HEK293 (cell line): ENCODE measurements around the gene MARK4.

Experiments used
- CTCF ChIA-PET: fragments of 350-600 bp; formaldehyde crosslinking; extraction: SDS; loops from one replicate; lab custom pipeline; 2021; ENCODE audit warnings: antibody characterized with exemption; lab: Yijun Ruan, JAX
- POLR2A ChIA-PET: fragments of 300-600 bp; formaldehyde crosslinking; extraction: SDS; loops from one replicate; lab custom pipeline; 2020; ENCODE audit warnings: antibody characterized with exemption, inconsistent platforms; lab: Yijun Ruan, JAX
- H3K27ac ChIP-seq: fragments of 200-500 bp; sonication (Bioruptor generic); 2 replicates; pipeline ENCODE4 v1.5.1; 2014; ENCODE audit warnings: low read depth, low read length, control low read depth, inconsistent platforms; ENCODE audit errors: extremely low read depth
- H3K36me3 ChIP-seq, 2 experiments: fragments of 200-500 bp in 1 of 2; sonication (Bioruptor generic) in 1 of 2; 1 replicate in 1 of 2; 2 replicates in 1 of 2; pipeline ENCODE4 v1.5.1; 2014 to 2017; ENCODE audit warnings: inconsistent platforms in 2 of 2, low read length in 2 of 2; ENCODE audit not compliant: control insufficient read depth in 2 of 2, insufficient read depth in 1 of 2
- H3K4me1 ChIP-seq: fragments of 200-500 bp; sonication (Bioruptor generic); 2 replicates; pipeline ENCODE4 v1.5.1; 2014; ENCODE audit warnings: mild to moderate bottlenecking, low read length, inconsistent platforms; ENCODE audit not compliant: control insufficient read depth, insufficient read depth
- H3K4me3 ChIP-seq: 2 replicates; pipeline ENCODE4 v1.5.1; 2011; ENCODE audit warnings: low read depth, mild to moderate bottlenecking, control low read depth, low read length, moderate library complexity
- H3K9me3 ChIP-seq: fragments of 200-500 bp; sonication (Bioruptor generic); 2 replicates; pipeline ENCODE4 v1.5.1; 2014; ENCODE audit warnings: low read depth, low read length, inconsistent platforms; ENCODE audit not compliant: control insufficient read depth, insufficient read depth
- ATF2 ChIP-seq: fragments of 450-650 bp; formaldehyde crosslinking; IDR thresholded peaks from 2 replicates; pipeline ENCODE4 v1.5.1; 2016; ENCODE audit warnings: missing biosample characterization, missing genetic modification characterization, low read depth
- CTCF ChIP-seq: fragments of 450-650 bp; formaldehyde crosslinking; IDR thresholded peaks from 2 replicates; pipeline ENCODE4 v1.5.1; 2016; ENCODE audit warnings: missing biosample characterization, missing genetic modification characterization
- GFI1B ChIP-seq: fragments of 450-650 bp; formaldehyde crosslinking; IDR thresholded peaks from 2 replicates; pipeline ENCODE4 v1.5.1; 2016; ENCODE audit warnings: missing biosample characterization, missing genetic modification characterization
- HOXA7 ChIP-seq: sonication (generic); formaldehyde crosslinking; IDR thresholded peaks from 2 replicates; pipeline ENCODE4 v1.8.1; 2022; ENCODE audit warnings: missing genetic modification reagents, borderline replicate concordance
- INSM2 ChIP-seq: fragments of 450-650 bp; formaldehyde crosslinking; IDR thresholded peaks from 2 replicates; pipeline ENCODE4 v1.5.1; 2016; ENCODE audit warnings: missing biosample characterization, missing genetic modification characterization
- KLF7 ChIP-seq: fragments of 450-650 bp; formaldehyde crosslinking; IDR thresholded peaks from 2 replicates; pipeline ENCODE4 v1.5.1; 2016; ENCODE audit warnings: missing biosample characterization, missing genetic modification characterization, borderline replicate concordance
- REPIN1 ChIP-seq: fragments of 450-650 bp; formaldehyde crosslinking; IDR thresholded peaks from 2 replicates; pipeline ENCODE4 v1.5.1; 2017; ENCODE audit warnings: missing biosample characterization, missing genetic modification characterization, low read depth
- REST ChIP-seq: fragments of 450-650 bp; formaldehyde crosslinking; IDR thresholded peaks from 2 replicates; pipeline ENCODE4 v1.5.1; 2016; ENCODE audit warnings: missing biosample characterization, missing genetic modification characterization
- YY2 ChIP-seq: fragments of 450-650 bp; formaldehyde crosslinking; IDR thresholded peaks from 2 replicates; pipeline ENCODE4 v1.5.1; 2016; ENCODE audit warnings: missing biosample characterization, missing genetic modification characterization
- ZBTB17 ChIP-seq: fragments of 450-650 bp; formaldehyde crosslinking; IDR thresholded peaks from 2 replicates; pipeline ENCODE4 v1.5.1; 2016; ENCODE audit warnings: missing biosample characterization, missing genetic modification characterization
- ZBTB44 ChIP-seq: fragments of 450-650 bp; IDR thresholded peaks from 2 replicates; pipeline ENCODE4 v1.5.1; 2018; ENCODE audit warnings: missing biosample characterization, mild to moderate bottlenecking, missing genetic modification characterization
- ZBTB7A ChIP-seq: fragments of 450-650 bp; formaldehyde crosslinking; IDR thresholded peaks from 2 replicates; pipeline ENCODE4 v1.5.1; 2016; ENCODE audit warnings: low read depth, missing biosample characterization, missing genetic modification characterization
- ZNF221 ChIP-seq: fragments of 450-650 bp; formaldehyde crosslinking; IDR thresholded peaks from 2 replicates; pipeline ENCODE4 v1.5.1; 2017; ENCODE audit warnings: missing biosample characterization, missing genetic modification characterization, borderline replicate concordance
- ZNF335 ChIP-seq: fragments of 450-650 bp; formaldehyde crosslinking; conservative IDR thresholded peaks from 2 replicates; pipeline ENCODE4 v1.5.1; 2016; ENCODE audit warnings: missing biosample characterization, missing genetic modification characterization
- ZNF394 ChIP-seq: fragments of 450-650 bp; formaldehyde crosslinking; IDR thresholded peaks from 2 replicates; pipeline ENCODE4 v1.5.1; 2016; ENCODE audit warnings: missing biosample characterization, missing genetic modification characterization, mild to moderate bottlenecking, moderate library complexity, borderline replicate concordance
- ZNF530 ChIP-seq: fragments of 450-650 bp; formaldehyde crosslinking; IDR thresholded peaks from 2 replicates; pipeline ENCODE4 v1.5.1; 2016; ENCODE audit warnings: low read depth, missing biosample characterization, missing genetic modification characterization
- ZNF561 ChIP-seq: fragments of 450-650 bp; IDR thresholded peaks from 2 replicates; pipeline ENCODE4 v1.5.1; 2018; ENCODE audit warnings: missing biosample characterization, missing genetic modification characterization, borderline replicate concordance
- ZNF623 ChIP-seq: fragments of 450-650 bp; formaldehyde crosslinking; IDR thresholded peaks from 2 replicates; pipeline ENCODE4 v1.5.1; 2016; ENCODE audit warnings: missing biosample characterization, missing genetic modification characterization
- ZNF629 ChIP-seq: fragments of 450-650 bp; formaldehyde crosslinking; IDR thresholded peaks from 2 replicates; pipeline ENCODE4 v1.5.1; 2017; ENCODE audit warnings: missing biosample characterization, missing genetic modification characterization
- ZNF701 ChIP-seq: fragments of 450-650 bp; formaldehyde crosslinking; IDR thresholded peaks from 2 replicates; pipeline ENCODE4 v1.5.1; 2016; ENCODE audit warnings: missing biosample characterization, missing genetic modification characterization
- ZNF785 ChIP-seq: fragments of 450-650 bp; formaldehyde crosslinking; IDR thresholded peaks from 2 replicates; pipeline ENCODE4 v1.5.1; 2016; ENCODE audit warnings: missing biosample characterization, missing genetic modification characterization
- ZNF792 ChIP-seq: fragments of 450-650 bp; formaldehyde crosslinking; IDR thresholded peaks from 2 replicates; pipeline ENCODE4 v1.5.1; 2016; ENCODE audit warnings: missing biosample characterization, missing genetic modification characterization

The MARK4 gene

GRCh38 chr19:45262570-45262969 lies 11.5 kb downstream of the MARK4 start:
- TF ChIP-seq GFI1B (tag by site-specific recombination) (no peak), ZNF792 (tag by site-specific recombination) (no peak), HOXA7 (CRISPR knock-in tag) (no peak), CTCF (tag by site-specific recombination) (no peak), ZNF394 (tag by site-specific recombination) (peak; percentile 30; the same call in 1 of the 2 replicates), REST (tag by site-specific recombination) (no peak), ZBTB44 (tag by site-specific recombination) (no peak), ZNF623 (peak; percentile 97), YY2 (tag by site-specific recombination) (no peak), ZNF335 (tag by site-specific recombination) (no peak), ZNF561 (tag by site-specific recombination) (no peak), ZNF629 (tag by site-specific recombination) (no peak), ZBTB7A (tag by site-specific recombination) (no peak), KLF7 (tag by site-specific recombination) (no peak), ZNF530 (tag by site-specific recombination) (no peak), ZNF221 (no peak), ZNF701 (tag by site-specific recombination) (no peak)
- TF ChIP-seq, all 188 proteins: peak for 2
- H3K4me1 ChIP-seq = no peaks in the 10 kb centered on the region
- POLR2A ChIA-PET = interaction anchor here (0.7 to 0.9 kb wide), 2 partner anchors 12 to 44 kb away, joined by 3 read pairs; no protein-coding TSS in a partner anchor

GRCh38 chr19:45263013-45263412 lies 11.9 kb downstream of the MARK4 start:
- Histone ChIP-seq H3K27ac (no peak overlapping the region), H3K4me3 (no peak overlapping the region), H3K36me3 (peaks cover 25 to 60% of the 10 kb centered on the region in 2 experiments), H3K9me3 (no peaks in the 10 kb centered on the region), H3K4me1 (no peaks in the 10 kb centered on the region)
- CTCF ChIA-PET = no interaction called here
- TF ChIP-seq REPIN1 (tag by site-specific recombination) = no peak
- TF ChIP-seq ZNF785 = no peak
- no peak for TF ChIP-seq ZBTB17 (tag by site-specific recombination)
- no peak for TF ChIP-seq ATF2
- TF ChIP-seq INSM2 (tag by site-specific recombination) = no peak
- TF ChIP-seq, all 188 proteins: peak for 0
- POLR2A ChIA-PET = interaction anchor here (0.7 to 0.9 kb wide), 2 partner anchors 12 to 44 kb away, joined by 3 read pairs; no protein-coding TSS in a partner anchor

More at GRCh38 chr19:45262570-45262969, 11.5 kb downstream of the MARK4 start:
- H3K36me3 ChIP-seq = peaks cover 21 to 58% of the 10 kb centered on the region in 2 experiments
- H3K4me3 ChIP-seq = no peak overlapping the region
- H3K9me3 ChIP-seq = no peaks in the 10 kb centered on the region
- no peak overlapping the region for H3K27ac ChIP-seq
- CTCF ChIA-PET = interaction anchor here (0.8 kb wide), 1 partner anchor 77 kb away, joined by 3 read pairs; no protein-coding TSS in a partner anchor
